ENCODE data around the gene UBE2L3.

The UBE2L3 gene

DNA sequence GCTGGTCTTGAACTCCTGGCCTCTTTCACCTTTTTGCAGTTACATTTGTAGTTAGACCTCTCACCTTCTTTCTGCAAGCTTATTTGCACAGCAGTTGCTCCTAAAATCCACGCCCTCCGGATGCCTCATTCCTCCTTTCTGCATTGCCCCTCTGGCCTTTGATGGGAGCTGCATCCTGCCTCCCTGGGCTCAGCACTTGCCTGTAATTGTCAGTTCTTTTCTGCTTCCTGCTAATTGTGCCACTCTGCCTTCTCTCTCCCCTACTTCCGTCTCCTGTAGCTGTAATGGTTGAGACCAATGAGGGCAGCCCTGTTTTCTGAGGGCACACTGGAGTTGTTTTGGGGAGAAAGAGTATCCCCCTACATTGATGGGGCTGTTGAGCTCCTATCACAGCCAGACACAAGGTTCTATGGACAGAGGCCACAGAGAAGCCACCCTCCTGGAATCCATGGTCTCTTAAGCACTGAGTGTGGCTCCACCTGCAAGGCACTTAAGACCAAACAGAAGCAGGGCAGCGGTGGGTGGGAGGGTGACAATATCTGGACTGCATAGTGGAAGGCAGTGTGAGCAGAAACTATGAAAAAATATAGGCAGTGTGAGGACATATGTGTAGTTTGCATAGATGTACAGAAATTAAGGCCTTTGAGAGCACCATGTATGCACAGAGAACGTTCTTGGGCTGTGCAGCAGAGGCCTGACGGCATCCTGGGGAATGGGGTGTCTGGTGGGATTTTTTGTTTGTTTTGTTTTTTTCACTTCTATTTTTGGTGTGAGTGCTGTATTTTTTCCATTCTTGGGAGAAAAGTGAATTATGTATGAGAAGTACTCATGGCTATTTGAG lies 31.8 kb downstream of the UBE2L3 start:
- Histone ChIP-seq H4K8ac (ENCODE audit: low read depth, low read length) (no peak overlapping the region), H3K56ac (ENCODE audit: low read length) (no peak overlapping the region), H2AK5ac (ENCODE audit: low read length) (no peak overlapping the region), H2BK15ac (replicated peaks; ENCODE audit: low read depth) (no peak overlapping the region), H3K79me1 (ENCODE audit: low read length) (peaks cover 27% of the 10 kb centered on the region), H3K79me2 (ENCODE audit: control insufficient read depth, insufficient read depth, low read length) (peaks cover 66% of the 10 kb centered on the region), H4K5ac (ENCODE audit: low read length) (no peak overlapping the region), H2BK120ac (ENCODE audit: low read depth, low read length) (no peak overlapping the region), H3K18ac (ENCODE audit: low read length) (no peak overlapping the region), H3K23ac (ENCODE audit: low read length) (no peak overlapping the region), H3K4ac (ENCODE audit: low read depth, low read length) (no peak overlapping the region), H3K9ac (ENCODE audit: low read length) (no peak overlapping the region), H3K27me3 (ENCODE audit: insufficient read depth, low read length, poor library complexity) (no peaks in the 10 kb centered on the region), H3K36me3 (ENCODE audit: control insufficient read depth, insufficient read depth, low read length) (peaks cover 12% of the 10 kb centered on the region), H3K4me2 (ENCODE audit: low read length) (no peak overlapping the region), H3K27ac (ENCODE audit: low read depth, low read length) (no peak overlapping the region), H3K4me1 (ENCODE audit: control insufficient read depth, low read depth, low read length) (no peaks in the 10 kb centered on the region), H3K4me3 (ENCODE audit: low read length) (no peak overlapping the region), H2BK5ac (ENCODE audit: low read length) (no peak overlapping the region)
- WGBS (ENCODE audit: extremely low coverage, insufficient coverage, low lambda C conversion rate) = no CpG with 5 or more reads among the region's 6 CpGs
- DNase-seq = no peak

DNA sequence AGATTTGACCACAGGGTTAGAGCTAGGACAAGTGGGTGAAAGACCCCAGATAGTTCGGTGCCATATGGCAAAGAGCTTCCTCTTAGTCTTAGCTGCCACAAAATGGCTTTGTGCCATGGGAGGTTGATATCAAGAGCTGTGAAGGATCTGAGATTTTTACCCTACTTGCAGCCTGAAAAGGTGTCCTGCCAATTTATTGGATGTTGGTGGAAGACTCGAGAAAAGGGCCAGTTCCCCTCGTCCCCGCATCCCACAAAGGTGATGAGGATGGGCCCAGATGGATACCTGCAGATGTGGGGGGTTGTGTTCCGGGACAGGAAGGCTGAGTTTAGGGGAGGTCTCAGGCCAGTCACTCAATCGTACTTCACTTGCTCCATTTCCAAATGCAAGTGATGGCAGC lies 35.1 kb downstream of the UBE2L3 start:
- peaks cover 5% of the 10 kb centered on the region for H3K36me3 ChIP-seq (ENCODE audit: control insufficient read depth, insufficient read depth, low read length)
- no peak overlapping the region for H3K18ac ChIP-seq (ENCODE audit: low read length)
- no peak overlapping the region for H4K5ac ChIP-seq (ENCODE audit: low read length)
- no peaks in the 10 kb centered on the region for H3K27me3 ChIP-seq (ENCODE audit: insufficient read depth, low read length, poor library complexity)
- peaks cover 67% of the 10 kb centered on the region for H3K79me2 ChIP-seq (ENCODE audit: control insufficient read depth, insufficient read depth, low read length)
- H3K4me2 ChIP-seq (ENCODE audit: low read length) = no peak overlapping the region
- no peak overlapping the region for H2AK5ac ChIP-seq (ENCODE audit: low read length)
- H3K79me1 ChIP-seq (ENCODE audit: low read length) = peaks cover 31% of the 10 kb centered on the region
- H3K4me3 ChIP-seq (ENCODE audit: low read length) = no peak overlapping the region
- no peak for DNase-seq
- no peak overlapping the region for H4K8ac ChIP-seq (ENCODE audit: low read depth, low read length)
- H3K27ac ChIP-seq (ENCODE audit: low read depth, low read length) = no peak overlapping the region
- WGBS (ENCODE audit: extremely low coverage, insufficient coverage, low lambda C conversion rate) = no CpG with 5 or more reads among the region's 6 CpGs
- H3K4me1 ChIP-seq (ENCODE audit: control insufficient read depth, low read depth, low read length) = no peaks in the 10 kb centered on the region
- no peak overlapping the region for H2BK5ac ChIP-seq (ENCODE audit: low read length)
- H3K4ac ChIP-seq (ENCODE audit: low read depth, low read length) = no peak overlapping the region
- H2BK120ac ChIP-seq (ENCODE audit: low read depth, low read length) = no peak overlapping the region
- H3K23ac ChIP-seq (ENCODE audit: low read length) = no peak overlapping the region
- no peak overlapping the region for H3K9ac ChIP-seq (ENCODE audit: low read length)
- H3K56ac ChIP-seq (ENCODE audit: low read length) = no peak overlapping the region
- no peak overlapping the region for H2BK15ac ChIP-seq (replicated peaks; ENCODE audit: low read depth)

DNA sequence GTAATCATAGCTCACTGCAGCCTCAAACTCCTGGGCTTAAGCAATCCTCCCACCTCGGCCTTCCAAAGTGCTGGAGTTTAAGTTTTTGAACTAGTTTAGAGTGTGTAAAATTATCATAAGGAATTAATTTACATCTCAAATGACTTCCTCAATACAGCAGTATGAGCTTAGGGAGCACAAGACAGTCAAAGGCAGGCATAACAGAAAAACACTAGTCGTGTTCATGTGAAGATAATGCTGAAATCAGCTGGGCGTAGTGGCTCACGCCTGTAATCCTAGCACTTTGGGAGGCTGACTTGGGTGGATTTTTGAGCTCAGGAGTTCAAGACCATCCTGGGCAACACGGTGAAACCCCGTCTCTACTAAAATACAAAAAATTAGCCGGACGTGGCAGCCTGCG lies 36.5 kb downstream of the UBE2L3 start:
- Histone ChIP-seq H3K36me3 (ENCODE audit: control insufficient read depth, insufficient read depth, low read length) (peaks cover 5% of the 10 kb centered on the region), H3K27ac (ENCODE audit: low read depth, low read length) (no peak overlapping the region)

DNA sequence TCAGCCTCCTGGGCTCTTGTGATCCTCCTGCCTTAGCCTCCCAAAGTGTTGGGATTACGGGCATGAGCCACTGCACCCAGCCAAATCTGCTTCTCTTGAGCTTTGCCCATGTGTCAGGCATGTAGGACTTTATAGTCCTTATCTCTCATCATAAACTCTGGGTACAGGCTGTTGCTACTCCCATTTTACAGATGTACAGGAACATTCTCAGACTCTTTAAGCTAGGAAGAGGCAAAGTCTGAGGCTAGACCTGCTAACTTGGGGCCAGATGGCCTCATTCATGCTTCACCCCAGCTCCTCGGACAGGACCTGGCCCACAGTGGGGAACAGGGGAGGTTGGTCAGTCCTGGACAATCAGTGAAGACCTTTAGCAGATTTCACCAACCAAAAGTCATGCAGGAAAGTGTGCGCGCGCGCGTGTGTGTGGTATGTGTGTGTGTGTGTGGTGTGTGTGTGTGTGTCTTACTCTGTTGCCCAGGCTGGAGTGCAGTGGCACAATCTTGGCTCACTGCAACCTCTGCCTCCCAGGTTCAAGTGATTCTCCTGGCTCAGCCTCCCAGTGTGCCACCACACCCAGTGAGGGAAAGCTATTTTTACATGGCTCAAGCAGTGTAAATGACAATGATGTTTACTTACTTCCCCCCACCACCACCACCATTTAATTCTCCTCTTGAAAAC lies 38.5 kb downstream of the UBE2L3 start:
- no peak overlapping the region for H2AK5ac ChIP-seq (ENCODE audit: low read length)
- H3K9ac ChIP-seq (ENCODE audit: low read length) = no peak overlapping the region
- peaks cover 34% of the 10 kb centered on the region for H3K79me1 ChIP-seq (ENCODE audit: low read length)
- WGBS (ENCODE audit: extremely low coverage, insufficient coverage, low lambda C conversion rate) = no CpG with 5 or more reads among the region's 7 CpGs
- H3K56ac ChIP-seq (ENCODE audit: low read length) = no peak overlapping the region
- no peak overlapping the region for H4K5ac ChIP-seq (ENCODE audit: low read length)
- H3K18ac ChIP-seq (ENCODE audit: low read length) = no peak overlapping the region
- no peak overlapping the region for H3K4ac ChIP-seq (ENCODE audit: low read depth, low read length)
- H2BK5ac ChIP-seq (ENCODE audit: low read length) = no peak overlapping the region
- H3K27me3 ChIP-seq (ENCODE audit: insufficient read depth, low read length, poor library complexity) = no peaks in the 10 kb centered on the region
- DNase-seq = no peak
- no peak overlapping the region for H4K8ac ChIP-seq (ENCODE audit: low read depth, low read length)
- no peak overlapping the region for H3K4me3 ChIP-seq (ENCODE audit: low read length)
- peaks cover 55% of the 10 kb centered on the region for H3K79me2 ChIP-seq (ENCODE audit: control insufficient read depth, insufficient read depth, low read length)
- H3K4me1 ChIP-seq (ENCODE audit: control insufficient read depth, low read depth, low read length) = no peaks in the 10 kb centered on the region
- H3K4me2 ChIP-seq (ENCODE audit: low read length) = no peak overlapping the region
- H3K23ac ChIP-seq (ENCODE audit: low read length) = no peak overlapping the region
- H3K27ac ChIP-seq (ENCODE audit: low read depth, low read length) = no peak overlapping the region
- peaks cover 5% of the 10 kb centered on the region for H3K36me3 ChIP-seq (ENCODE audit: control insufficient read depth, insufficient read depth, low read length)
- H2BK120ac ChIP-seq (ENCODE audit: low read depth, low read length) = no peak overlapping the region
- H2BK15ac ChIP-seq (replicated peaks; ENCODE audit: low read depth) = no peak overlapping the region

More for the DNA sequence above, 36.5 kb downstream of the UBE2L3 start:
- no peak overlapping the region for H3K56ac ChIP-seq (ENCODE audit: low read length)
- no peak overlapping the region for H3K4me3 ChIP-seq (ENCODE audit: low read length)
- H3K27me3 ChIP-seq (ENCODE audit: insufficient read depth, low read length, poor library complexity) = no peaks in the 10 kb centered on the region
- no peak overlapping the region for H4K5ac ChIP-seq (ENCODE audit: low read length)
- H3K4ac ChIP-seq (ENCODE audit: low read depth, low read length) = no peak overlapping the region
- H3K4me1 ChIP-seq (ENCODE audit: control insufficient read depth, low read depth, low read length) = no peaks in the 10 kb centered on the region
- H3K18ac ChIP-seq (ENCODE audit: low read length) = no peak overlapping the region
- H2AK5ac ChIP-seq (ENCODE audit: low read length) = no peak overlapping the region
- DNase-seq = no peak
- no peak overlapping the region for H4K8ac ChIP-seq (ENCODE audit: low read depth, low read length)
- peaks cover 34% of the 10 kb centered on the region for H3K79me1 ChIP-seq (ENCODE audit: low read length)
- no CpG with 5 or more reads among the region's 9 CpGs for WGBS (ENCODE audit: extremely low coverage, insufficient coverage, low lambda C conversion rate)
- H3K23ac ChIP-seq (ENCODE audit: low read length) = no peak overlapping the region
- H2BK120ac ChIP-seq (ENCODE audit: low read depth, low read length) = no peak overlapping the region
- H3K9ac ChIP-seq (ENCODE audit: low read length) = no peak overlapping the region
- H3K4me2 ChIP-seq (ENCODE audit: low read length) = no peak overlapping the region
- peaks cover 66% of the 10 kb centered on the region for H3K79me2 ChIP-seq (ENCODE audit: control insufficient read depth, insufficient read depth, low read length)
- no peak overlapping the region for H2BK15ac ChIP-seq (replicated peaks; ENCODE audit: low read depth)
- no peak overlapping the region for H2BK5ac ChIP-seq (ENCODE audit: low read length)

DNA sequence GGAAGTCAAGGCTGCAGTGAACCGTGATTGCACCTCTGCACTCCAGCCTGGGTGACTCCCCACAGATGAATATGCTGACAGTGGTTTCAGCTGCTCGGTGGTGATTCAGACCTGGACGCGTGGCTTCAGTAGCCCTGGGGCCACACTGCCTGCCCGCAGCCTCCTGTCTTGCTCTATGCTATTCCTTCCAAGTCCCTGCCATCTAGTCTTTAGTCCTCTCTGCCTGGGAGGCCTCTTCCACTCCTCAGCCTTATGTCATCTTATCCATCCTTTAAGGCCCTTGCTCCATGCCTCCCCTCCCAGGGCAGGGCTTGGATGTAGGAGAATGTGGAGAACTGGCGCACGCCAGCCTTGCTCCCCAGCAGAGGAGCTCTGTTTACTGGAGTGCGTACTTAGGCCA lies 39.3 kb downstream of the UBE2L3 start:
- no peaks in the 10 kb centered on the region for H3K4me1 ChIP-seq (ENCODE audit: control insufficient read depth, low read depth, low read length)
- peaks cover 39% of the 10 kb centered on the region for H3K79me1 ChIP-seq (ENCODE audit: low read length)
- H3K9ac ChIP-seq (ENCODE audit: low read length) = no peak overlapping the region
- H4K8ac ChIP-seq (ENCODE audit: low read depth, low read length) = no peak overlapping the region
- H3K4ac ChIP-seq (ENCODE audit: low read depth, low read length) = no peak overlapping the region
- peaks cover 9% of the 10 kb centered on the region for H3K36me3 ChIP-seq (ENCODE audit: control insufficient read depth, insufficient read depth, low read length)
- H3K56ac ChIP-seq (ENCODE audit: low read length) = no peak overlapping the region
- no peak overlapping the region for H3K27ac ChIP-seq (ENCODE audit: low read depth, low read length)
- H2BK15ac ChIP-seq (replicated peaks; ENCODE audit: low read depth) = no peak overlapping the region
- no peak for DNase-seq
- H2BK5ac ChIP-seq (ENCODE audit: low read length) = no peak overlapping the region
- H3K18ac ChIP-seq (ENCODE audit: low read length) = no peak overlapping the region
- peaks cover 52% of the 10 kb centered on the region for H3K79me2 ChIP-seq (ENCODE audit: control insufficient read depth, insufficient read depth, low read length)
- no peaks in the 10 kb centered on the region for H3K27me3 ChIP-seq (ENCODE audit: insufficient read depth, low read length, poor library complexity)
- no peak overlapping the region for H4K5ac ChIP-seq (ENCODE audit: low read length)
- H3K4me2 ChIP-seq (ENCODE audit: low read length) = no peak overlapping the region
- H2BK120ac ChIP-seq (ENCODE audit: low read depth, low read length) = no peak overlapping the region
- WGBS (ENCODE audit: extremely low coverage, insufficient coverage, low lambda C conversion rate) = no CpG with 5 or more reads among the region's 8 CpGs
- no peak overlapping the region for H2AK5ac ChIP-seq (ENCODE audit: low read length)
- H3K23ac ChIP-seq (ENCODE audit: low read length) = no peak overlapping the region
- no peak overlapping the region for H3K4me3 ChIP-seq (ENCODE audit: low read length)
